Left lung (tissue), 10 donors: ENCODE measurements around the gene ETS2. TPM values are rescaled to one million over a fixed set of nuclear protein-coding genes. Genes with fewer than 3 reads are reported as not detected.

Experiments used
- ATAC-seq: fragments of 200-7000 bp; cut with Tn5 transposase; one replicate; pipeline ENCODE4 v1.9.1; 2020; ENCODE audit warnings: moderate library complexity
- DNase-seq, 4 donors: peaks; one replicate each; pipeline ENCODE4 v3.0.0-alpha.2; 2013 to 2020
- H3K27ac ChIP-seq, 2 donors: fragments of 200-600 bp; sonication (generic) in 1 of 2; one replicate each; pipeline versions ENCODE4 v1.5.0 to v1.8.0; 2020 to 2021
- H3K27me3 ChIP-seq, 2 donors: fragments of 200-600 bp; sonication (generic) in 1 of 2; one replicate each; pipeline versions ENCODE4 v1.5.0 to v1.8.0; 2020 to 2021
- H3K36me3 ChIP-seq, 2 donors: fragments of 200-600 bp; sonication (generic) in 1 of 2; one replicate each; pipeline versions ENCODE4 v1.5.0 to v1.8.0; 2020 to 2021
- H3K4me1 ChIP-seq, 2 donors: fragments of 200-600 bp; one replicate each; pipeline ENCODE4 v1.8.0; 2021
- H3K4me3 ChIP-seq, 2 donors: fragments of 200-600 bp; sonication (generic) in 1 of 2; one replicate each; pipeline versions ENCODE4 v1.5.0 to v1.8.0; 2020 to 2021; ENCODE audit warnings: mild to moderate bottlenecking in 1 of 2
- H3K9me3 ChIP-seq, 2 donors: fragments of 200-600 bp; sonication (generic) in 1 of 2; one replicate each; pipeline versions ENCODE4 v1.5.0 to v1.8.0; 2020 to 2021
- intact Hi-C, 2 donors: fragments of 100-400 bp; cut with DNase I; formaldehyde crosslinking; loops; one replicate each; pipeline versions ENCODE4 v1.11.2 to v1.14.2; 2022
- polyA plus RNA-seq, 6 donors: library from polyadenylated mRNA; unstranded; fragments of 120-200 nt; gene quantifications; one replicate each; pipeline ENCODE4 v1.2.1, GENCODE V29; 2013; ENCODE audit not compliant: insufficient read length in 6 of 6
- total RNA-seq, 2 donors: library from RNA; stranded (reverse); fragmentation: NEBNext Ultra II Directional; extraction: Animal tissue kit (Norgen Biotek cat#: 25700); gene quantifications; one replicate each; pipeline ENCODE4 v1.2.1, GENCODE V29; 2021
- TF ChIP-seq, protein P1 (sequence below), 2 donors: fragments of 200-600 bp; sonication (generic) in 1 of 2; IDR thresholded peaks; one replicate each; pipeline versions ENCODE4 v1.5.0 to v1.8.0; 2021; ENCODE audit warnings: antibody characterized with exemption in 2 of 2
- donor health status: DM: no; HTN: yes; CAD: no.
- donor health status: DM: no; HTN: no; CAD: no.

Gene ETS2
- total and polyA plus RNA-seq, 8 donors = 93.2 to 199 (median 158) TPM

GRCh38 chr21:38831526-38832467 lies 26.1 kb downstream of the ETS2 start:
- DNase-seq = peak in 3 of 4 donors; percentile 74 to 96 (median 93)
- Histone ChIP-seq H3K36me3 (no peaks in the 10 kb centered on the region), H3K4me3 (no peak overlapping the region), H3K27me3 (no peaks in the 10 kb centered on the region), H3K9me3 (no peaks in the 10 kb centered on the region), H3K4me1 (peaks cover 5 to 29% of the 10 kb centered on the region in 2 donors), H3K27ac (peak overlapping the region; percentile 19 to 87)
- intact Hi-C loops = no loop called here
- ATAC-seq = peak; percentile 92
- TF ChIP-seq, protein P1, sequence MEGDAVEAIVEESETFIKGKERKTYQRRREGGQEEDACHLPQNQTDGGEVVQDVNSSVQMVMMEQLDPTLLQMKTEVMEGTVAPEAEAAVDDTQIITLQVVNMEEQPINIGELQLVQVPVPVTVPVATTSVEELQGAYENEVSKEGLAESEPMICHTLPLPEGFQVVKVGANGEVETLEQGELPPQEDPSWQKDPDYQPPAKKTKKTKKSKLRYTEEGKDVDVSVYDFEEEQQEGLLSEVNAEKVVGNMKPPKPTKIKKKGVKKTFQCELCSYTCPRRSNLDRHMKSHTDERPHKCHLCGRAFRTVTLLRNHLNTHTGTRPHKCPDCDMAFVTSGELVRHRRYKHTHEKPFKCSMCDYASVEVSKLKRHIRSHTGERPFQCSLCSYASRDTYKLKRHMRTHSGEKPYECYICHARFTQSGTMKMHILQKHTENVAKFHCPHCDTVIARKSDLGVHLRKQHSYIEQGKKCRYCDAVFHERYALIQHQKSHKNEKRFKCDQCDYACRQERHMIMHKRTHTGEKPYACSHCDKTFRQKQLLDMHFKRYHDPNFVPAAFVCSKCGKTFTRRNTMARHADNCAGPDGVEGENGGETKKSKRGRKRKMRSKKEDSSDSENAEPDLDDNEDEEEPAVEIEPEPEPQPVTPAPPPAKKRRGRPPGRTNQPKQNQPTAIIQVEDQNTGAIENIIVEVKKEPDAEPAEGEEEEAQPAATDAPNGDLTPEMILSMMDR (IDR thresholded peaks at IDR 0.05) = no peak

DNA sequence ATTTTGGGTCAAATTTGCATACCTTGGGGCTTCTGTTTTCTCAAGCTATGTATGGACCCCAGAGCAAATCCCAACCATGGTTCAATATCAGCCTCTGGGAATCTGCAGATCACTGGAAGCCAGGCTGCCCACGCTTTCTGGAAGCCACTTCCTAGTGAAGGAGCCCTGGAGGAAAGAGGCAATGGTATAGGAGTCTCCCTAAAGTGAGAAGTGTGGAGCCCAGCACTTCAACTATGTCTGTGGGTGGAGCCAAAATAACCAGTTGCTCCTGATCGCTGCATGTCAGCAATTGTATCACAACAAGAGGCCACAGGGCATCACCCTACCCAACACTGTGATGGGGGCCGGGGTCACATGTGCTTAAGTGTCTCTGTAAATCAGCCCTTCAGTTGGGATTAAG lies 26.9 kb downstream of the ETS2 start:
- intact Hi-C loops = no loop called here
- DNase-seq = no peak
- H3K36me3 ChIP-seq = no peaks in the 10 kb centered on the region
- TF ChIP-seq, protein P1 (IDR thresholded peaks at IDR 0.05) = no peak
- peaks cover 5 to 29% of the 10 kb centered on the region in 2 donors for H3K4me1 ChIP-seq
- H3K27ac ChIP-seq = peak overlapping the region in 1 of 2 donors; percentile 87
- no peaks in the 10 kb centered on the region for H3K9me3 ChIP-seq
- no peaks in the 10 kb centered on the region for H3K27me3 ChIP-seq
- no peak overlapping the region for H3K4me3 ChIP-seq
- peak; percentile 17 for ATAC-seq

DNA sequence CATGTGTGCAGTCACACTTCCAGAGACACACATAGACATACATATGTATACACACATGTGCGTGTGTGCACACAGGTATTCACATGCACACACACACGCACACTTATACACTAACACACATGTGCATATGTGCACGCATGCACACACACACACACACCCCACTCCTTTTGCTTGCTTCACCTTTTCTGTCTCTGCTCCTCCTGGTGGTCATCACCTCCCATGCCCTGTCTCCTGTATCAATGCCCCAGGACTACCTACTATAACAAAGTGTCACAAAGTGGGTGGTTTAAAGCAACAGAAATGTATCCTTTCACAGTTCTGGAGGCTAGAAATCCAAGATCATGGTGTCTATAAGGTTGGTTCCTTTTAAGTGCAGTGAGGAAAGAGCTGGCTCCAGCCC lies 27.4 kb downstream of the ETS2 start:
- ATAC-seq (no peak), DNase-seq (no peak)
- H3K4me1 ChIP-seq = peaks cover 5 to 29% of the 10 kb centered on the region in 2 donors
- TF ChIP-seq, protein P1 (IDR thresholded peaks at IDR 0.05) = no peak
- intact Hi-C loops = no loop called here
- no peaks in the 10 kb centered on the region for H3K36me3 ChIP-seq
- H3K27ac ChIP-seq = no peak overlapping the region
- no peaks in the 10 kb centered on the region for H3K27me3 ChIP-seq
- no peaks in the 10 kb centered on the region for H3K9me3 ChIP-seq
- no peak overlapping the region for H3K4me3 ChIP-seq

GRCh38 chr21:38834725-38835124 lies 29.0 kb downstream of the ETS2 start:
- TF ChIP-seq, protein P1 (IDR thresholded peaks at IDR 0.05) = no peak
- Histone ChIP-seq H3K36me3 (no peaks in the 10 kb centered on the region), H3K27me3 (no peaks in the 10 kb centered on the region), H3K4me1 (peaks cover 5 to 40% of the 10 kb centered on the region in 2 donors), H3K27ac (no peak overlapping the region), H3K4me3 (no peak overlapping the region), H3K9me3 (no peaks in the 10 kb centered on the region)
- intact Hi-C loops = no loop called here
- ATAC-seq = no peak
- DNase-seq = no peak

GRCh38 chr21:38837806-38838461 lies 32.2 kb downstream of the ETS2 start:
- TF ChIP-seq, protein P1 (IDR thresholded peaks at IDR 0.05) = no peak
- H3K4me3 ChIP-seq = no peak overlapping the region
- H3K27ac ChIP-seq = no peak overlapping the region
- peaks cover 0 to 20% of the 10 kb centered on the region in 2 donors for H3K4me1 ChIP-seq
- intact Hi-C loops = no loop called here
- no peaks in the 10 kb centered on the region for H3K27me3 ChIP-seq
- no peaks in the 10 kb centered on the region for H3K9me3 ChIP-seq
- ATAC-seq = no peak
- DNase-seq = no peak
- no peaks in the 10 kb centered on the region for H3K36me3 ChIP-seq
